ENCODE results near the gene VAV1.

VAV1 gene

GRCh38 chr19:6894313-6894712 is 121.8 kb downstream of the VAV1 start:
- DNase-seq (ENCODE audit: low spot score) = no peak

- DNase-seq (ENCODE audit: low spot score) = no peak
Observed at GRCh38 chr19:6903446-6903845, 130.9 kb downstream of the VAV1 start.

DNA sequence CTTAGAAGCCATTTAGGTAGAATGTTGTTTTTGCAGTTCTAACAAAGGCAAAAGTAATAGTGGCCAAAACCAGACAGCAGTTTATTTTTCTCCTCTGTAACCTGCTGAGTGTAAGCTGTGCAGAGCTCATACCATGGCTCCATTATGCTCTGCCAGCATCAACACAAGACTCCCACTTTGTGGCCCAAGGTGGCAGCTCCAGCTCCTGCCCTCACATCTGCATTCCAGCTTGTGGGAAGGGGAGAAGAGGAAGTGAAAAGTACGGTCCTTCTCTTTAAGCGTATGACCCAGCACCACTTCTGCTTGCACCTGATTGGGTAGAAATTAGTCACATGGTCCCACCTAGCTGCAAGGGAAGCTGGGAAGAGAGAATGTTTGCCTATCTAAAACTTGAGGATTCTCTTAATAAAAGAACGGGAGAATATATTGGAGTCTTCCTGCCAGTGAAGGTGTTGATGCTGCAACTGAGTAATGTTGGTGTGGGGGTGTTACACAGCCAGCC is 134.1 kb downstream of the VAV1 start:
- no peak for DNase-seq (ENCODE audit: low spot score)

Data from kidney capillary endothelial cell (primary cell).